IMR-90 (cell line): ENCODE data around the gene MPPED2. TPM values are rescaled to one million over a fixed set of nuclear protein-coding genes. Genes with fewer than 3 reads are reported as not detected.

Experiments used
- ATAC-seq: fragments of 200-7000 bp; cut with Tn5 transposase; 2 replicates; pipeline ENCODE4 v1.9.1; 2020; ENCODE audit warnings: low read depth, mild to moderate bottlenecking, moderate library complexity
- BruUV-seq: library from RNA; stranded (reverse); fragments of 400-500 nt; replicated peaks from 2 replicates; lab custom pipeline; 2021; lab: Mats Ljungman, UMichigan
- CTCF ChIA-PET: fragments of 300-600 bp; formaldehyde crosslinking; extraction: SDS; loops from one replicate; lab custom pipeline; 2021; ENCODE audit warnings: antibody characterized with exemption; lab: Yijun Ruan, JAX
- POLR2A ChIA-PET: fragments of 300-600 bp; sonication (Branson Sonifier 250); formaldehyde crosslinking; loops from one replicate; lab custom pipeline; 2022; ENCODE audit warnings: antibody characterized with exemption; ENCODE audit not compliant: unreplicated experiment; lab: Charles Lee
- DNase-seq: peaks from one replicate; pipeline ENCODE4 v3.0.0; 2013
- H2AFZ ChIP-seq: replicated peaks from 2 replicates; pipeline ENCODE3; 2013; ENCODE audit warnings: low read length, mild to moderate bottlenecking; ENCODE audit not compliant: poor library complexity
- H2AK5ac ChIP-seq: 2 replicates; pipeline ENCODE4 v1.6.1; 2013; ENCODE audit warnings: low read depth, low read length, inconsistent platforms
- H2AK9ac ChIP-seq: replicated peaks from 2 replicates; pipeline ENCODE3; 2013; ENCODE audit warnings: mild to moderate bottlenecking, low read depth, low read length, moderate library complexity; ENCODE audit not compliant: poor library complexity
- H2BK120ac ChIP-seq: 2 replicates; pipeline ENCODE4 v1.6.1; 2013; ENCODE audit warnings: low read depth, low read length, inconsistent platforms
- H2BK15ac ChIP-seq: 3 replicates; pipeline ENCODE4 v1.6.1; 2013; ENCODE audit warnings: low read depth, low read length, inconsistent platforms
- H2BK20ac ChIP-seq: 2 replicates; pipeline ENCODE4 v1.6.1; 2013; ENCODE audit warnings: low read depth, mild to moderate bottlenecking, inconsistent platforms, low read length, moderate library complexity
- H2BK5ac ChIP-seq: 2 replicates; pipeline ENCODE4 v1.6.1; 2013; ENCODE audit warnings: mild to moderate bottlenecking, low read depth, low read length, inconsistent platforms; ENCODE audit not compliant: poor library complexity, severe bottlenecking
- H3K14ac ChIP-seq: replicated peaks from 2 replicates; pipeline ENCODE4 v1.6.1; 2013; ENCODE audit warnings: low read depth, low read length, inconsistent platforms
- H3K18ac ChIP-seq: 2 replicates; pipeline ENCODE4 v1.6.1; 2013; ENCODE audit warnings: low read depth, low read length, control low read depth
- H3K23ac ChIP-seq: 2 replicates; pipeline ENCODE4 v1.6.1; 2013; ENCODE audit warnings: low read depth, low read length, inconsistent platforms
- H3K27ac ChIP-seq: 2 replicates; pipeline ENCODE4 v1.5.1; 2013; ENCODE audit warnings: mild to moderate bottlenecking, control low read depth, low read length; ENCODE audit not compliant: insufficient read depth
- H3K27me3 ChIP-seq: 2 replicates; pipeline ENCODE4 v1.6.1; 2013; ENCODE audit warnings: low read length; ENCODE audit not compliant: control insufficient read depth, insufficient read depth
- H3K36me3 ChIP-seq: 2 replicates; pipeline ENCODE4 v1.6.1; 2013; ENCODE audit warnings: low read length, mixed read lengths; ENCODE audit not compliant: control insufficient read depth, insufficient read depth
- H3K4ac ChIP-seq: 2 replicates; pipeline ENCODE4 v1.6.1; 2013; ENCODE audit warnings: low read depth, low read length, inconsistent platforms
- H3K4me1 ChIP-seq: 2 replicates; pipeline ENCODE4 v1.6.1; 2013; ENCODE audit warnings: low read length, mixed read lengths; ENCODE audit not compliant: control insufficient read depth, insufficient read depth
- H3K4me2 ChIP-seq: 2 replicates; pipeline ENCODE4 v1.6.1; 2013; ENCODE audit warnings: low read depth, mild to moderate bottlenecking, control low read depth, low read length, moderate library complexity
- H3K4me3 ChIP-seq: 2 replicates; pipeline ENCODE4 v1.5.1; 2013; ENCODE audit warnings: low read depth, mild to moderate bottlenecking, control low read depth, low read length, moderate library complexity; ENCODE audit not compliant: insufficient read depth
- H3K56ac ChIP-seq: 2 replicates; pipeline ENCODE4 v1.6.1; 2013; ENCODE audit warnings: low read length, inconsistent platforms; ENCODE audit not compliant: insufficient read depth; ENCODE audit errors: extremely low read depth
- H3K79me1 ChIP-seq, 2 experiments: 2 replicates each; pipeline ENCODE4 v1.6.1; 2013; ENCODE audit warnings: low read length in 2 of 2, inconsistent platforms in 1 of 2, low read depth in 1 of 2
- H3K9ac ChIP-seq: 2 replicates; pipeline ENCODE4 v1.6.1; 2013; ENCODE audit warnings: low read depth, low read length, control low read depth
- H3K9me1 ChIP-seq: 2 replicates; pipeline ENCODE4 v1.6.1; 2013; ENCODE audit warnings: low read length, inconsistent platforms; ENCODE audit not compliant: insufficient read depth
- H3K9me3 ChIP-seq: 2 replicates; pipeline ENCODE4 v1.6.1; 2013; ENCODE audit warnings: low read length; ENCODE audit not compliant: control insufficient read depth, insufficient read depth
- H4K20me1 ChIP-seq: 2 replicates; pipeline ENCODE4 v1.6.1; 2013; ENCODE audit warnings: low read length, inconsistent platforms; ENCODE audit not compliant: insufficient read depth
- H4K5ac ChIP-seq: 2 replicates; pipeline ENCODE4 v1.6.1; 2013; ENCODE audit warnings: mild to moderate bottlenecking, low read depth, low read length, control low read depth
- H4K8ac ChIP-seq, 2 experiments: 2 replicates each; pipeline ENCODE4 v1.6.1; 2013; ENCODE audit warnings: low read depth in 2 of 2, low read length in 2 of 2, control low read depth in 1 of 2, inconsistent platforms in 1 of 2
- H4K91ac ChIP-seq: 2 replicates; pipeline ENCODE4 v1.6.1; 2013; ENCODE audit warnings: low read depth, low read length, inconsistent platforms; ENCODE audit not compliant: insufficient read depth
- RFX5 ChIP-seq: IDR thresholded peaks from 2 replicates; pipeline ENCODE4 v1.8.0; 2012; ENCODE audit warnings: low read depth, mild to moderate bottlenecking, low read length, moderate library complexity
- SMC3 ChIP-seq: fragments of 150-350 bp; IDR thresholded peaks from 2 replicates; pipeline ENCODE4 v1.6.1; 2016; ENCODE audit warnings: low read depth, mild to moderate bottlenecking, antibody characterized with exemption, low read length, moderate library complexity
- WGBS, 2 experiments: methylation state at CpG; one replicate each; pipeline versions ENCODE4 v1.1.5 to v1.1.7; 2013; ENCODE audit warnings: missing lambda C conversion rate in 2 of 2; ENCODE audit not compliant: insufficient read length in 1 of 2; ENCODE audit errors: extremely low coverage in 2 of 2; 5-methylcytosine and 5-hydroxymethylcytosine counted together
- dilution Hi-C: fragments of 300-500 bp; cut with HindIII; formaldehyde crosslinking; loops from one replicate; pipeline ENCODE4 v1.14.3; 2018; ENCODE audit warnings: low sequenced_read_pairs; ENCODE audit not compliant: unreplicated experiment
- in situ Hi-C: fragments of 300-500 bp; cut with MboI; formaldehyde crosslinking; loops from 3 replicates; pipeline ENCODE4 v1.14.3; 2019; ENCODE audit warnings: low sequenced_read_pairs, inconsistent platforms, mixed read lengths
- intact Hi-C: fragments of 100-400 bp; cut with micrococcal nuclease; formaldehyde crosslinking; loops from 2 replicates; pipeline ENCODE4 v1.10.0; 2022
- polyA plus RNA-seq, 3 experiments: library from polyadenylated mRNA; depleted of rRNA; stranded (reverse); fragments of >200 nt; gene quantifications; 2 replicates each; pipeline ENCODE4 v1.2.3, GENCODE V29; 2012; ENCODE audit warnings: low replicate concordance in 1 of 3
- total RNA-seq: library from RNA; depleted of rRNA; stranded (reverse); fragments of >200 nt; gene quantifications from 2 replicates; pipeline ENCODE4 v1.2.3, GENCODE V29; 2012

Gene MPPED2
- total and polyA plus RNA-seq, 2 of the 4 experiments (the other 2 are of a cell fraction): 0.10 TPM; not detected in 1

DNA sequence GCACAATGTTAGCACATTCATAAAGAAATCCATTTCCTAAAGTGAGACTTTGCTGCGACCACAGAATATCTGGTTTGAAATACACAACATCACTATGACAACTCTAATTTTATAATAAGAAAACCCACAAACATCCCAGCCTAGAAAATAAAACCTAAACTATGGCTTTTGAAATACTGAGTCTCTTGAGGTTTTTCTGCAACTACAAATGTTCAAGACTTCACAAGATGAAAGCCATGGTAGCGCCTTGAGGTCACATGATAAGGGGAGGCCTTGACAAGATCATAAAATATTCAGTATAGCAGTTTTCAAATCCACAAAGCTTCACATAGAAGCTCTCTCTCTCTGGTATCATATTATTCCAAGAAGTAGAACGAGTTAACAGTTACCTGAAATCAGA, 126.8 kb downstream of the MPPED2 start:
- Histone ChIP-seq H2BK20ac (no peak overlapping the region), H3K27ac (no peak overlapping the region), H3K9me3 (no peaks in the 10 kb centered on the region), H2BK5ac (no peak overlapping the region), H3K23ac (no peak overlapping the region), H3K9ac (no peak overlapping the region), H2AK9ac (no peak overlapping the region), H3K18ac (no peak overlapping the region), H4K91ac (no peak overlapping the region), H2BK120ac (no peak overlapping the region), H2AFZ (no peak overlapping the region), H4K20me1 (no peaks in the 10 kb centered on the region), H2BK15ac (no peak overlapping the region), H3K14ac (no peak overlapping the region), H4K5ac (no peak overlapping the region), H3K4ac (no peak overlapping the region), H3K9me1 (no peaks in the 10 kb centered on the region), H3K27me3 (no peaks in the 10 kb centered on the region), H3K36me3 (no peaks in the 10 kb centered on the region), H3K79me1 (no peaks in the 10 kb centered on the region), H3K4me3 (no peak overlapping the region), H3K4me2 (no peak overlapping the region), H2AK5ac (no peak overlapping the region), H3K56ac (no peak overlapping the region), H4K8ac (no peak overlapping the region), H3K4me1 (no peaks in the 10 kb centered on the region)
- ChIA-PET POLR2A (no interaction called here), CTCF (no interaction called here)
- no CpG with 5 or more reads among the region's 3 CpGs for WGBS, 2 experiments
- ATAC-seq: no peak
- in situ Hi-C loops (no loop called here), intact Hi-C loops (no loop called here), dilution Hi-C loops (no loop called here)
- TF ChIP-seq SMC3 (no peak), RFX5 (no peak)
- no TSS peak for BruUV-seq
- no peak for DNase-seq
